SIG-M5 treated with dmso at 0.1 percent for 504 hours (cell line): ENCODE results near the gene THSD7B.
"Not testable (repeated sequence)": the region's sequence is repeated elsewhere in the genome, so short reads cannot be mapped to it uniquely, and the experiment has no call there.

Experiments used
- DNase-seq: peaks from one replicate; lab custom pipeline; 2025; ENCODE audit not compliant: unreplicated experiment; lab: John Stamatoyannopoulos, UW

Gene THSD7B

DNA sequence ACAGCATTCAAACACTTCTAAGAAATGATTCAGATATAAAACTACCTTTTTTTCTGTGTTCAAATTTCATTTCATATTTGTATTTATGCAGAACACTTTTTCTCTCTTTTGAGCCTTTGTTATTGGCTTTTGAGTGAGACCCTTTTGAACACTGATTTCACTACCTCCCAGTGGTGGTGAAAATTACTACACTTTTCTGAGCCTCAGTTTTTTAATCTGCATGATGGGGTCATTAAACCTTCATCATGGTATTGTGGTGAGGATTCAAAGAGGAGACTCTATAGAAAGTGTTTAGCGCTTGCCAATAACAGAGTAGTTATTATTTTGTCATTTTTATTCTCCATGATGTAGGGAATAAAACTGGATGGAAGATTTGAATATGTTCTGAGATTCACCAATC is 169.8 kb downstream of the THSD7B start:
- no peak for DNase-seq

- DNase-seq, result no peak
These were observed 190.7 kb downstream of the THSD7B start for GRCh38 chr2:136956050-136956449.

DNA sequence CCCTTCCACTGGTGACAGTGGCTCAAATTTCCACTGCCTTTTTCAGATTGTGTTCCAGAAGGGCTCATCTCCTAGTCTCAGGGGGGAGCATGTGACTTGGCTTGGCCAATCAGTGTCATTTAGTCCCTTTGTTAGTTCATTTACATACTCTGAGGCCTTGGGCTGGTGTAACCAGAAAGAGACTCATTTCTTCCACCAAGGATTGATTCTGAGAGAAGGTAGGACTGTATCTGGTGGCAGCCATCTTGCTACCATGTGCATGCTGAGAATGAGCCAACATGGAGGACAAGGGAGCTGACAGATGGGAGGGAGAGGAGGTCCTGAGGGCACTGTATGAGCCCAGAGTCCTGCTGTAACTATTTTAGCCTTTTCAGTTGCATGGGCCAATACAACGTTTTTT is 191.7 kb downstream of the THSD7B start:
- no peak for DNase-seq

DNA sequence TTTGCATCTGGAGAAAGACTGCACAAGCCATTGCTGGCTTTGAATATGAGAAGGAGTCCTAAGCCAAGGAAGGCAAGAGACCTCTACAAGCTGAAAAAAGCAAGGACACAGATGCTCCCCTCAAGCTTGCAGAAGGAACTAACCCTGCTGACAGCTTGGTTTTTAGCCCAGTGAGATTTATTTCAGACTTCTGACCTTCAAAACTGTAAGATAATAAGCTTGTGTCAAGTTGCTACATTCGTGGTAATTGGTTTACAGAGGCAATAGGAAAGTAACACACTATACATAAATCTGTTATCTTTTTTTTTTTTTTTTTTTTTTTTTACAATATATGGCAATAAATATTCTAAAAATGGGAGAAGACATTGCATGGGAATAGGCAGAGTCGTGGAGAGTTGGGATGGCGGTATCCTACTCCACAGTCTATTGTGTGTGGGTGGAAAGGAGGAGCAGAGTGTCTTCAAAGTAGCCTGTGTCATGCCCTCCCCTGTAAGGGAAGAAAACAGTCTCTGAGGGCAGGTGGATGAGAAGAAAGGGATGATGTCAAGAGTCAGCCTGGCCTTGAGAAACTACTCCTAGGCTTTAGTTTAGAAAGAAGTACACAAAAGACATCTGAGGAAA is 196.9 kb downstream of the THSD7B start:
- no peak for DNase-seq

GRCh38 chr2:136966485-136966884 is 201.1 kb downstream of the THSD7B start:
- DNase-seq, result no peak

DNA sequence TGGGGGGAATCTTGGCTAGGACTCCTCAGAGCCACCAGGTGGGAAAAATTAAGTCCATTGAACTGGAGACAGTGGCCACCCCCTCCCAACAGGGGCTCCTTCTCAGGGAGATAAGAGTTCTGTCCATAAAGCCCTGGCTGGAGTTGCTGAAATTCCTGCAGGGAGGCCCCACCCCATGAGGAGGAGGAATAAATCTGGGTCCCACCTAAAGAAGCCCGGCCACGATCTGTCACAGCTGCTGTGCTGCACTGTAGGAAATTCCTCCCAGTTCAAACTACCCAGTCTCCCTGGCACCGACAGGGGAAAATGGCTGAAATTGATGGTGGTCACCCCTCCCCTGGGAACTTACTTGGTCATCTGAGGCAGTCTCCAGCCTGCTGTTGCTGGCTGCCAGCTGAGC is 215.0 kb downstream of the THSD7B start:
- DNase-seq, result no peak

DNA sequence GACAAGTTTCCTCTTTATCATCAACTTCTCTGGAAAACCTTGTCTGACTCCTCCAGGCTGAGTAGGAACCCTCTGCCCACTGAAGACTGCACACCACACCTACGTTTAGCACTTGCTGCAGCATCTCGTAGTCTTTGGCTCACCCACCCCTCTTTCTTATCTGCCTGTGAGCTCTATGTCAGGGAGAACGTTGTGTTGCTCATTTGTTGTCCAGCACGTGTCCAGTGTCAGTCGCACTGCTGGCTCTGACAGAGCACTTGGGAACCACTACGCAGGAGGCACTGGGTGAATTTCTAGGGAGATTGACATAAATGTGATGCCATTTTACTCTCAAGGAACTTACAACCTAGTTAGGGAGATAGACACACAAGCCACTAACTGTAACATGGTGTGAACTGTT is 216.3 kb downstream of the THSD7B start:
- DNase-seq, result not testable (repeated sequence)

DNA sequence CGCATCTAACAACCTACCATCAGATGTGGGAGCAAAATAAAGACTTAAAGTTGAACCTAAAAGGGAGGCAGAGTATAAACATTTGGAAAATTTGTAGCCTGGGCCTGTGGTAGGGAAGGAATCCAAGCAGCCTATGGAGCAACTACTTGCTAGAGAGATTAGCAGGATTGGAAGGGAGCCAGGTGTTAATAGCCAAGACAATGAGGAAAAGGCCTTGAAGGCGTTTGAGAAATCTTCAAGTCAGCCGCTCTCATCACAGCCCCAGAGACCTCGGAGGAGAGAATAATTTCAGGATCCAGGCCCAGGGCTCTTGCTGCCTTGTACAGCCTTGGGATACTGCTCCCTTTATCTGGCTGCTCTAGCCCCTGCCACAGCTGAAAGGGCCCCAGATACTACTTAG is 219.7 kb downstream of the THSD7B start:
- DNase-seq, result no peak

DNA sequence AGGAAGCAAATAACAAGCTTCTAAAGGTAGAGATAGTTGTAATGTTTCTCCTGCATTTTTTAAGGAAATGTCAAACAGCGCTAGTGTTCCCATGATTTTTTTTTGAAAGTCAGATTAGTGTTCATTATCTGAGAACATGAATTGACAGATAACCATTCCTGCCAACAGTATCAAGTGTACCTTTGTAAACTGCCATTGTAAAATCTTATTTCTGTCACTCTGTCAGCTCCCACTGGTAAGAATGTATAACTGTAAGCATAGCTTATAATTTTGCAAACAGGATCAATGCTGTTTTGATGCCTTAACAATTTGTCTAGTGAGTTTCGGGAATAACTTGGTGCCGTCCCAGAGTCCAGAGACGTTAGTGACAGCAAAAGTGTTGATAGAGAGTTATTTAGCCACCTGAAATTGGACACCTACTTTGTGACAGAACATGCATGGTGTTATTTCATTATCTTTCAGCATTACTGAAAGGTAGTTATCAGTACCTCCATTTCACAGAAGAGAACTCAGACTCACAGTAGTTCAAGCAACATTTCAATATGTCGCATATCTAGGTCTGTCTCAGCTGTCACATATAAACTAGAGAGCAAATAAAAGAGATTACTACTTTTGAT is 221.4 kb downstream of the THSD7B start:
- DNase-seq, result no peak

DNA sequence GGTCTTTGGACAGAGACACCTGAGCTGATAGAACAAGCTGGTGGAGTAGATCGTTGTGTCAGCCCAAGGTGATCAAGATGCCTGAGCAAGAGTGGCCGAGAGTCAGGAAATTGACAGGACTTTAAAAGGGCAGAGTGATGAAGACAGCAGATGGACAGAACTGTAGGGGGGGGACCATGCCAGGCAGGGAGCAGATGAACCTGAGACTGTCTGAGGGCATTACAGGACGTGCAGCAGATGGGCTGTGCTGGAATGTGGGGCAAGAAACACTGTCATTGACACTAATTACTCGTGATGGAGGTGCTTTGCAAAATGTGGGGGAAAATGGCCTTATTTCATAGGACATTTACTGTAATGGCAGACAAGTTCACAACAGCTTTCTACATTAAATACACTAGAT is 225.0 kb downstream of the THSD7B start:
- DNase-seq, result no peak

- DNase-seq, result no peak
These were observed 229.4 kb downstream of the THSD7B start for GRCh38 chr2:136994793-136995192.

DNA sequence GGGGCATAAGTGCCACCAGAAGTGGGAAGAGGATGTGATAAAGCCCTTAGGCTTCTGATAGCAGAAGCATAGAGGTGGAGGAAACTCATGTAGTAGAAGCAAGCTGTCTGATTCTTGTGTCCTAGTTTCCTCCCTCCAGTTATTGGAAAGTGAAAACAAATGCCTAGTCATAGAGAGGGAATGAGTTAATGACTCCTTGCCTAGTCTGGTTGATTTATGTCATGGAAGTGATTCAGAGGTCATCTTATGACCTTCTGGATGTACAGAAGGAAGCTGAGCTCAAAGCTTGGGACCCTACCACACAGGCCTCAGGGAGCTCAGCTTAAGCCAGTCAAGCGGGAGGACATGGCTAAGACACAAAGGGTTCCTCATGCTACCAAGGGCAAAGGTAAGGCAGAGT is 232.2 kb downstream of the THSD7B start:
- no peak for DNase-seq

DNA sequence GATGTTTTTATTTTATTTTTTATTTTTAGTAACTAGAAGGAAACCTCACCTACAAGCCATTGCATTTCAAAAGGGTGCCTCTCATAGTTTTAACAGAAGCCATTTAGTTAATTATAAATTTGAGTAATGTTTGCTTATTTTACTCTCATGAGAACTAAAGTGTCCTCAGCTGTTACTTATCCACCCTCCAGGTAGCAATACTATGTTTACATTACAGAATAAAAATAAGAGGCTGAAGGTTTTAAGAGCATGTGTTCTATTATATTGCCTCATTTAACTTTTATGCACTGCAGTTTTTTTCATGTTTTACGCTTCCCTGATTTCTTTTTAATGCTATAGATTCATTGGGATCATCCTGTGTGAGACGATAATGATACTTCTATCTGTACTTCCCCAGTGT is 235.5 kb downstream of the THSD7B start:
- no peak for DNase-seq

DNA sequence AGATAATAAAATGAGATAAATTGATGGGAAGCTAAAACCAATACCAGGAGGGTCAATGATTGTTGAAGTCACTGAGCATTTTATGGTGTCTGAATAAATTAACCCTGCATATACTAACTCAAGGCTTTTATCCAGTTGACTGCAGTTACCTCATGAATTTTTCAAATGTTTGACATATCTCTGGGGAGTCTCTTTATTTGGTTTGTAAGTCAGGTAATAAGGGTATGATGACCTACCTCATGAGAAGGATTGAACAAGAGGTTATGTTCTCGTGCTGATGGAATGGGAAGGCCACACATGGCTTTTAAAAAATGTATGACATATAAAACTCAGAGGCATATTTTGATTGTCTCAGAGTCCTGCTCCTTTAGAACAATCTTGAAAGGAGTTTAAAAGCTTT is 237.6 kb downstream of the THSD7B start:
- DNase-seq, result no peak

GRCh38 chr2:137005210-137005609 is 239.9 kb downstream of the THSD7B start:
- DNase-seq, result no peak

DNA sequence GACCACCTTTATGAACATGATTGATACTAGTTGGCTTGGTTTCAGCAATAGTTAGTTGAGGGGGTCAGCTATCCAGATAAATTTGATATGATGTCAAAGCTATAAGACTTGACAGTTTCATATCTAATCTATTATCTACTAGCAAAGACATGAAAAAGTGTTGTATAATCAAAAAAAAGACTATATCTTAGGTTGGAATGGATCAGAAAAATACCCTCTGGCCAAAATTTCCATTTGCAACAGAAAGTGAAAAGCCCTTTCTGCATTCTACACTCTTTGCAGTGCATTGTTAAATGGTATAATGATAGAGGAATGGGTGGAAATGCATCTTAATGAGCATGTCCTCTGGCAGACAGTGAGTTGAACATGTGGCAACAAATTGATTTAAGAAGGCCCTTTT is 242.6 kb downstream of the THSD7B start:
- DNase-seq, result no peak

DNA sequence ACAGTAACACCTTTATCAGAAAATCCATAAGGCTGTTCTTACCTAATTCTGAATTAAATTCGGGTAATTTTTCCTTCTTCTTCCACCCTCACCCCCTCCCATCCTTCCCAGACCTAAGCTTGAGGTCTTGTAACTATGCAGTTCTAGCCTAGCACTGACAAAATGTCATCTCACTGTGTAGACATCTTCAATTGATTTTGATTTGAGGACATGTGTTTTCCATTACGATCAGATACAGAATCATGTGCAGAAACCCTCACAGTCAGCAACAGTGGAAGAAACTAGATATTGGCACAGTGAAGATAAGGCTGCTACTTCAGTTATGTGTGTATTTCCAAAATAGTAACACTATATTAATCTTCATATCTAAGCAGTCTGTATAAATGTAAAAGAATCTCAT is 244.6 kb downstream of the THSD7B start:
- no peak for DNase-seq

GRCh38 chr2:137020452-137021196 is 255.3 kb downstream of the THSD7B start:
- DNase-seq, result no peak

DNA sequence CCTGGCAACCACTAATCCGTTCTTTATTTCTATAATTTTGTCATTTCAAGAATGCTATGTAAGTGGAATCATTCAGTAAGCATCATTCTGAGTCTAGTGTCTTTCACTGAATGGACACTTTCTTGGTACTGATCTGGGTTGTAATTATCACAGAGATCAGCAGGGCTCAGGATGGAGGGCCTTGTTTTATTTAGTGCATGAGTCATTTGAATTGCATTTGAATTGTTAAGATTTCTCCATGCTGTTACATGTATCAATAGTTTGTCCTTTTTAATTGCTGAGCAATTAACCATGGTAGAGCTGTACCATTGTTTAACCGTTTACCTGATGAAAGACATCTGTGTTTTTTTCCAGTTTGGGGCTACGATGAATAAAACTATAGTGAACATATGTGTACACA is 256.4 kb downstream of the THSD7B start:
- no peak for DNase-seq

- DNase-seq, result no peak
These were observed 257.9 kb downstream of the THSD7B start for GRCh38 chr2:137023205-137023604.

DNA sequence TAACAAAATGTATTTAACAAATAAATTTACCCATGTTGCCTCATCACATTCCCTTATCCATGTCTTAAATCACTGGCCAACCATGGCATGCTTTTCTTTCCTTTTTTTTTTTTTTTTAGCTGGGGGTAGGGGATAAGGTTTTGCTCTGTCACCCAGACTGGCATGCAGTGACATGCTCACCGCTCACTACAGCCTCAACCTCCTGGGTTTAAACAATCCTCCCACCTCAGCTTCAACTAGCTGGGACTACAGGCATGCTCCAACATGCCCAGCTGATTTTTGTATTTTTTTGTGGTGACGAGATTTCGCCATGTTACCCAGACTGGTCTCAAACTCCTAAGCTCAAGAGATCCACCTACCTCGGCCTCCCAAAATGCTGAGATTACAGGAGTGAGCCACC is 266.4 kb downstream of the THSD7B start:
- DNase-seq, result no peak

DNA sequence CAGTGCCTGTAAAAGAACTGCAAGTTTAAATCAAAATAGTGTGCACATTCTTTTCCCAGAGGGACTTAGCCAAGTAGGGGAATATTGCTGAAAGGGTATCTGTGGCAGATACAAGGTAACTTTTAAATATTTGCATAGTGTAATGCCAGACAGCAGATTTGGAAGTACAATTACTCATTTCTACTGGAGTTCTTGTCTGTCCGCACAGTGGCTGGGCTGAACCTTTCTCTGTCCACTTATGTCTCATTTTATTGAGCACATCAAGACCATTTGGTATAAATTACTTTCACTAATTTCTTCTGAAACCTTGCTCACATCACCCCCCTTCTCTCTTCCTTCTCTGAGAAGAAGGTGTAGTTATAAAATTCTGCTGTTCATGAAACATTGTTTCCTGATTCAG is 271.3 kb downstream of the THSD7B start:
- no peak for DNase-seq
